Measurements from ENCODE around the gene SRSF9.
"Not testable (repeated sequence)": the region's sequence is repeated elsewhere in the genome, so short reads cannot be mapped to it uniquely, and the experiment has no call there.

Gene SRSF9, protein sequence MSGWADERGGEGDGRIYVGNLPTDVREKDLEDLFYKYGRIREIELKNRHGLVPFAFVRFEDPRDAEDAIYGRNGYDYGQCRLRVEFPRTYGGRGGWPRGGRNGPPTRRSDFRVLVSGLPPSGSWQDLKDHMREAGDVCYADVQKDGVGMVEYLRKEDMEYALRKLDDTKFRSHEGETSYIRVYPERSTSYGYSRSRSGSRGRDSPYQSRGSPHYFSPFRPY

DNA sequence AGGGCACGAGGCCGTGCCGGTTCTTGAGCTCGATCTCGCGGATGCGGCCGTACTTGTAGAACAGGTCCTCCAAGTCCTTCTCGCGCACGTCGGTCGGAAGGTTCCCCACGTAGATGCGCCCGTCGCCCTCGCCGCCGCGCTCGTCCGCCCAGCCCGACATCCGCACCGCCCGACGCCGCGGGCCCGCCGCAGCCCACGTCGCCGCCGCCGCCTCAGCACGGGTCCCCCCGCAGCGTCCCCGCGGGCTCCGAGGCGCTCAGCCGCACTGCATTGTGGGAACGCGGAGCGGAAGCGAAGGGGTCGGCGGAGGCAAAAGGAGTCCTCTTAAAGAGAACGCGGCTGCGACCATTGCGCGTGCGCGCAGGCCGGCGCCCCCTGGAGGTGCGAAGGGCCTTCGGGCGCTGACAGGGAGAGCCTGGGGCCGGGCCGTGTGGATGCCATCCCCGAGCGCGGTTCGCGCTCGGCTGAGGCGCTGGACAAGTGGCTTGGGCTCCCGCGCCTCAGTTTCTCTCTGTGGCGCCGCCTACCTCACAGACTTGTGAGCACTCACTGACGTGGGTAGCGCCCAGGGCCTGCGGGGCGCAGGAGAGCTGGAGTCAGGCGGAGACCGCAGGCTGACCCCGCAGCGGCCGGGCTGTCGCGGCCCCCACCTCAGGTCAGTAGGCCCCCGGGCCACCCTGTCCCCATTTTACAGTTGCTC lies at the start of gene SRSF9:
SRSF9 (minus strand) TSS at position 299 of the 700 bp plus-strand sequence; CDS start at position 160, 139 bp downstream.
- peak; percentile 90 for DNase-seq

DNA sequence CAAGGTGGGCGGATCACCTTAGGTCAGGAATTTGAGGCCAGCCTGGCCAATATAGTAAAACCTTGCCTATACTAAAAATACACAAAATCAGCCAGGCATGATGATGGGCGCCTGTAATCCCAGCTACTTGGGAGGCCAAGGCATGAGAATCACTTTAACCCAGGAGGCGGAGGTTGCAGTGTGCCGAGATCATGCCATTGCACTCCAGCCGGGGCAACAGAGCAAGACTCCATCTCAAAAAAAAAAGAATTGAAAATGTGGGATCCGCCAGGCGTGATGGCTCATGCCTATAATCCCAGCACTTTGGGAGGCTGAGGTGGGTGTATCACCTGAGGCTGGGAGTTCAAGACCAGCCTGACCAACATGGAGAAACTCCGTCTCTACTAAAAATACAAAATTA lies 49.8 kb upstream of the SRSF9 start:
- not testable (repeated sequence) for DNase-seq

DNA sequence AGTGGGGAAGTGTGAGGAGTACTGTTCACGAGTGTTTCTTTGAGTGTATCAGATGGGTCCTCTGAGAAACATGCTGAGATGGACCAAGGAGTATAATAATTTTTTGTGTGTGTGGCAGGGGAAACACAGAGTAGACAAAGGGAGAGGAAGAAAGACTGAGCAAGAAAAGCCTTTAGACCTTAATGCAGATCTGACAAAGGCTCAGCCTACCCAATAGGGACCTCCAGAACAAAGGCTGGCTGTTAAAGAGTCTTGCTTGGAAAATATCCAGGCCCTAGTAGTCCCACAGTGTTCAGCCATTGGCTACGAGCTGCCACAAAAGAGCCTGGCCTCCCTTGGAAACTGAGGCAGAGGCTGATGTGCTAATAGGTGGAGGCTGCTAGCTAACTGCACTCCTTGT lies 45.9 kb upstream of the SRSF9 start:
- DNase-seq = no peak

DNA sequence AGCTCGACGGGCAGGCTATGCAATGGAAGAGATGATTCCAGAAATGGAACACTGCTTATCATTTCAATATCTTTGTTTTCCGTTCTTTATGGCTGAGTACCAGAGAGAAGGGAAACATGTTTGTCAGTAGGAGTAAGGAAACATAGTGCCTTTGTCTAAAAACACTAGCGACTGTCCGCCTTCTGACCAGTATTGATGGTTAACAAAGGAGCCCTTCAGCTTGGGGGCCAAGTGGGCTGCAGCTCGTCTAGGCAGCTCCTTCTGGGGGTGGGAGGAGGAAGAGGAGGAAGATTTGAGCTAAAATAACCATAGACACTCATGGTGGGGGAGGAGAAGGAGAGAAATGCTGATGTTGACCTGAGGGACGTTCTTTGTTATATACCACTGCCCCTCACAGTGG lies 44.5 kb upstream of the SRSF9 start:
- DNase-seq = no peak

DNA sequence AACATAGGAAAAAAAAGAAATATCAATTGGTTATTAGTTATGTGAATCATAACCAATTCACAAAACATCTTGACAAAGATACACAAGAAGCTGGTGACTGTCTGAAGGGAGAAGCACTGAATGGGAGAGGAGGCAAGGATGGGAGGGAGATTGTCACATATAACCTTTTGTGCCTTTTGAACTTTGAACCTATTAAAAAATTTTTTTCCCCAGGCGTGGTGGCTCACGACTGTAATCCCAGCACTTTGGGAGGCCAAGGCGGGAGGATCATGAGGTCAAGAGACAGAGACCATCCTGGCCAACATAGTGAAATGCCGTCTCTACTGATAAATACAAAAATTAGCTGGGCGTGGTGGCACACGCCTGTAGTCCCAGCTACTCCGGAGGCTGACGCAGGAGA lies 39.0 kb upstream of the SRSF9 start:
- DNase-seq = no peak

DNA sequence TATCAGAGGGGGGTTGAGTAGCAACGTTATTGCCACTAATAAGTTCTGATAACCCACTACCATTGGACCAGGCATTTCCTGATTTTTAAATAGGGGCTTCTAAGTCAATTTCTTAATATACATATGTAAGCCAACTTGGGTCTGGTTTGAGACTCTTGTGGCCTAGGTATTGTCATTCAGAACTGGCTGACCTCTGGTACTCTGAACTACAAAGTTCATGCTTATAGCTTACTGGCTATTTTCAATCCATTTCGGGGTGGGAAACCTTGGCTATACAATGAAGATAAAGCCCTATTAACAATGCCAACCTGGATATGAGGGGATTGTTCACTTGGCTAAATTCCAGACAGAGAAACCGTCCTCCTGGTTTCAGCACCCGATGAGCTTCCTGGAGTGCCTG lies 35.0 kb upstream of the SRSF9 start:
- no peak for DNase-seq

DNA sequence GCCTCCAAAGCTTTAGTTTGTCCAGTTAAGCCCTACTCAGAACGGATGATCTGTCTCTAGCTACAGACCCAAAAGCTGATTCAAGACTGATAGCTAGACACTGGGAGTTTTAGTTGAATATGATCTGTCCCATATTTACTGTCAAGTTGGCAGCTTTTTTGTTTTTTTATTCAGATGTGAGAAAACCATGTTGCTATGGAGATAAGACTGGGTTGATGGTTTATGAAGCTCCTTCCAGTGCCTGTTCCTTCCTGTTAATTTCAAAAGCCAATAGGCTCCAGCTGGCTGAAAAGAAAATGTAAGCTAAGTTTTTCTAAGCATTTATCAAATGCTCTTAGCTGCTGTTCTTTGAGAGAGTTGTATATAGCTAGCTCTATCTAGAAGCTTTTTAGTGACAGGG lies 31.0 kb upstream of the SRSF9 start:
- DNase-seq = no peak

DNA sequence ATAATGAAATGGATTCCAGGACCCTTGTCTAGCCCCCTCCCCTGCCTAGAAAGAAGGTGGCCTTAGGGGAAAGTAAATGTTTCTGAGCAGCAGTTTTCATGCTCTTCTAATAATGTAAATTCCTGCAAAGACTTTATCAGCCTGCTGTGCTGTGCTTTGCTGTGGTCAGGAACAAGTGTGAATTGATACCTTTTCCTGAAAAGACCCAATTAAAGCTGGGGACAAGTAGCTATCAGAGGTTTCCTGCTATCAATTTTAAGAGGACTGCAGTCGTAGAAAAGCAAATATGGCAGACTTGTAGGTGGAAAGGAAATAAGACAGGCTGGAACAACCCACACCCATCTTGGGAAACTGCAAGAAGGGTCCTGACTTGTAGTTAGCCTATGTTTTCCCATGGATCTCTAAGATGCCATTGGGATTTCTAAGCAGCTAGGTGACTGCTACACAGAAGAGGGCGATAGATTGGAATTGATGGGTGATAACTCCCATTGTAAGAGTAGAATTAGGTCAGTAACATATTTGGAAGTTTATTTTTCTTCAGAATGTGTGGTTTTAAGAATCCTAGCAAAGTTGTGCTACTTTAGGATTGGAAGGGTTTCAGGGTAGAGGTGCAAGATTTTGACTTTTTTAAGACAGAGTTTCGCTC lies 29.4 kb upstream of the SRSF9 start:
- DNase-seq = no peak

DNA sequence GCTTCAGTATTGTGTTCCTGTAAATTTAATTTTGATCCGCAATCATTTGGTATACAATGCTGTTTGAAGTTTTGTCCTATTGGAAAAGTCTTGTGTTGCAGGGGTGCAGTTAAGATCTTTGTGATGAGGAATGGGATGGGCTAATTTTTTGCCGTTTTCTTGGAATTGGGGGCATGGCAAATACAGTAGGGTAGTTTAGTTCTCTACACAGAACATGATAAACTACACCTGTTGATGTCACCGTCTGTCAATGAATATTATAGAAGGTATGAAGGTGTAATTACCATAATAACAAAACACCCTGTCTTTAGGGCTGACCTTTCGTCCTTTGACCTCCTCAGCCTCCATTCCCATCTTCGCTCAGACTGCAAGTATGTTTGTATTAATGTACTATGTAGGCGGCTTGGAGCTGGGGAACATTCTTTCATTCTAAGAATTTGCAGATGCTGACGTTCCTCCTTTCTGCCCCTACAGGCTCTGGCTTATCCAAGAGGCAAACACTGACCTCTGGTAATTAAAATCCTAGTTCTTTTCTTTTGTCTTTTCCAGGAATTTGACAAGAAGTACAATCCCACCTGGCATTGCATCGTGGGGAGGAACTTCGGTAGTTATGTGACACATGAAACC lies 28.1 kb upstream of the SRSF9 start:
- no peak for DNase-seq

DNA sequence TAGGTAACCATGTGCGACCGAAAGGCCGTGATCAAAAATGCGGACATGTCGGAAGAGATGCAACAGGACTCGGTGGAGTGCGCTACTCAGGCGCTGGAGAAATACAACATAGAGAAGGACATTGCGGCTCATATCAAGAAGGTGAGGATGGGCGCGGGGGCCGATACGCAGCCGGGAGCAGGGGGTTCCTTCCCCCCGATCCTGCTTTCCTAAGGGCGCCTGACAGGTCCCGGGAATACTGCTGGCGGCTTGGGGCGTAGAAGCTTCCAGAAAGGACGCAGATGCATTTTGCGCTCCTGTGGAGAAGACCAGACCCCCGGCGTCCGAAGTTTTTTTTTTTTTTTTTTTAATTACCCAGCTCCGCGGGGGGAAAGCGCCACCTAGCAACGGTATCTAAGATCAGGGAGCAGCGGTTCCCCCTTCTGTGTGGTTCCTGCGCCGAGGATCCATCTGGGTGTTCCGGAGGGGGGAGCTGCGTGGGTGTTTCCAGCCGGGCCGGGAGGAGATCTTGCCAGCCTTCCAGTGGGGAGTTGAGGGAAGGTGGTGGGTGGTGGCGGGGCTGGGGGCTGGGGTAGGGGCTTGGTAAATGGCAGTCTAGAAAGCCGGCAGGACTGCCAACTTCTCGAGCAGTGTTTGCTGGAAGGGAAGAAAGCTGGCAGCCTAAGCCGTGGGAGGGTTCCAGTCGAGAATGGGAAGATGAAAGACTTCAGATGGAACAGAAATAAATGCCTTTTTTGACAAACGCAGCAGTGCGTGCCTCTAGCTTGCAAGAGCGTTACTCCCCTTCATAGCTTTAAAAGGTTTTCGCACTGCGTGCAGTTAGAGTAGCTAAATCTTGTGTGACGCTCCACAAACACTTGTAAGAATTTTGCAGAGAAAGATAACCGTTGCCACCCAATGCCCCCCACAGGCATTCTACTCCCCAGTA lies 27.1 kb upstream of the SRSF9 start:
- DNase-seq = peak; percentile 25

DNA sequence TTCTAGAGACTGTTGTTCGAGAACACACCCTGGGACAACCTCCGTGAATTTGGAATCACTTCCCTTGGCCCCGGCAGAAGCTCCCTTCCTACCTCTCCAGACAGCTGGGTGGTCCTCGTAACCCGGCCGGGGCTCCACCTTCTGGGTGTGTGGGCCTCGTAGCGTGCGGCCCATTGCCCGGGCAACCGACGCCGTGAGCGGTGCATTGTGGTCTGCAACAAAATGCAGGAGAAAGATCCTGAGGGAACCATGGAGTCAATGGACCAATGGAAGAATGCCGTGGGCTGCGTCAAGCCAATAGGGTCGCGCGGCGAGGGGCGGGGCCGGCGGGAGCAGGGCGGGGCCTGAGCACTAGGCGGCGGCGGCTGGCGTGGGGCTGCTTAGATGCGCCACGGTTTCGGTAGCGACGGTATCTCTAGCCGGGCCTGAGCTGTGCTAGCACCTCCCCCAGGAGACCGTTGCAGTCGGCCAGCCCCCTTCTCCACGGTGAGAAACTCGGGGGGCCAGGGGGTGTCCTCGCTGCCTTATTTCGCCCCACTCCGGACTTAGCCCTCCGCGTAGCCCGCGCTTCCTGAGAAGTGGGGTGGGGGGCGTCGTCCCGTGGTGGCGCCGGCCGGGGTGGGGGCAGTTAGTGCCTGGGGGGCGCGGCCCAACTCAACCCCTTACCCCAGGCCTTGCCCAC lies 26.3 kb upstream of the SRSF9 start, which contains the start of gene DYNLL1:
DYNLL1 (plus strand) TSS at position 383 of the 682 bp plus-strand sequence. CDS start 309 bp downstream, outside the sequence.
- DNase-seq = peak; percentile 91

DNA sequence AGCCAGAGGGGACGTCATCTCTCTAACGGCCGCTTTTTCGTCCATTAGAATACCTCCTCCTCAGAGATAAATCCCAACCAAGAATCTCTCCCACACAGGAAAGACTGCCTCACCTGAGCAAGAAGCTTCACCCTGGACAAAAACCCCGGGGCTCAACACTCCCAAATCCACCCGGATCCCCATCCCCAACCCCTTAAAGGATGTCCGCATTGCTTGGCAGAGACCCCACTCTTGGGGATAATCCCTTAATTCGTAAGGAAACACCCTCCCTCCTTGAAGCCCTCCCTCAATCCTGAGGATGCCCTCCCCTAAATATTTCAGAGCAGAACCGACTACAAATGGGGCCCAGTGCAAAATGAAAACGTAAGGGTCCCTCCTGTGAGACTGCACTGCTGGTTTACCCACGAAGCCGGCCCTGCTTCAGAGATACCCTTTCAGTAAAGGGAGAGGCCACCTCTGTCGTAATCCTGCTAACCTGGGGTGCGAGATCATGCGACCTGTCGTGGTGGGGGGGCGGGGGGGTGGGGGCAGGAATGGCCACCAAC lies 25.7 kb upstream of the SRSF9 start:
- DNase-seq = no peak

DNA sequence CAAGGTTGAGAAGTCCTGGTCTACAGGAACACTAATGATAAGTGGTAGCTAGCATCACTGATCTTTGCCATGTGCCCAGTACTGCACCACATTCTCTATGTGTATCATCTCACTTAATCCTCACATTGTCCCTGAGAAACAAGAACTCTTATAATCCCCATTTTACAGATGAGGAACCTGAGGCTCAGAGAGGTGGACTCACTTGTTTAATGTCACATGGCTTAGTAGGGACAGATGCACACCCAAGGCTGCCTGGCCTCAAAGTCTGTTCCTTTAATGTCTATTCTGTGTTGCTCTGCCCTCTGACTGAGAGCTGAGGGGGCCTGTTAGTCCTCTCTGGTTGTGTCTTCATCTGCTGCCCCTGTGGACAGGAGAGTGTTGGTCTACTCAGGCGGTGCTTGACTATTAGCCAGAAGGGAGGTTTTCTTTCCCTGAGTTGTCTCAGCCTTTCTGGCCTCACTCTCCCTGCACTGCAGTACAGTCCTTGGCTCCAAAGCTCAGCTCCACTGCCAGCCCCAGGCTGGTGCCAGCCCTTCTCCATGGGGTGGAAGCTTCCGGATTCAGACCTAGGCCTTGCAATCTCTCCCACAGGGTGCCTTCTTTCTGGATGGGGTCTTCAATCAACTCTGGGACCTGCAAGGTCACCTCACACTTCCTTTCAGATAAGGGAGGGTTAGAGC lies 21.4 kb upstream of the SRSF9 start:
- no peak for DNase-seq

DNA sequence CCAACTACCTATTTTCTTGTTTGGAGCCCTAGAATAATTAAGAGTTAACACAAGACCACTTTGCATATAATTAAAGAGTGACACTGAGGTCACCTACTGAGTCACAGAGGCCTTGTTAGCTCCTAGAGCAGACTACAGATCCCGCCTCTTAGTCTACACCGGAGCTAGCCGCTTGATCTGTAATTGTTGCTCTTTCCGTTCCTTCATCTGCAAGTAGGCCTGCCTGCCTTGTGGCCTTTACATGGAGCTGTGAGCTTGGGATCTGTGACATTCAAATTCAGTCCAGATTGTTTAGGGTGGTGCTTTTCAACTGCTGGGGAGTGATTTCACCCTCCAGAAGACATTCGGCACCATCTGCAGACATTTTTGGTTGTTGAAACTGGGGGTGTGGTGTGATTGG lies 20.8 kb upstream of the SRSF9 start:
- DNase-seq = no peak

DNA sequence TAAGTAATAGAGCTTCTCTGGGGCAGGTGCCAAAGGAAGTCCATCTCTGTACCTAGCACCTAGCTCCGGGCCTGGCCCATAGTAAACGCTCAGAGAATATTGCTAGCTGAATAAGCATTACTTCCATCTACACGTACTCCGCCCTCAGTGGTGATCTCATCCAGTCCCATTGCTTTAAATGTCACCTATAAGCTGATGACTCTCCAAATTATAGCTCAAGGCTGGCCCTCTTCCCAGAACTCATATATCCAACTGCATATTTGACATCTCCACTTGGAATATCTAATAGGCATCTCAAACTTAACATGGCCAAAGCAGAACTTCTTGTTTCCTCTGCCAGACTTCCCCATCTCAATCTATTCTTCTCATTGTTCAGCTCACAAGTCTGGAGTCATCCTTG lies 19.5 kb upstream of the SRSF9 start:
- no peak for DNase-seq

DNA sequence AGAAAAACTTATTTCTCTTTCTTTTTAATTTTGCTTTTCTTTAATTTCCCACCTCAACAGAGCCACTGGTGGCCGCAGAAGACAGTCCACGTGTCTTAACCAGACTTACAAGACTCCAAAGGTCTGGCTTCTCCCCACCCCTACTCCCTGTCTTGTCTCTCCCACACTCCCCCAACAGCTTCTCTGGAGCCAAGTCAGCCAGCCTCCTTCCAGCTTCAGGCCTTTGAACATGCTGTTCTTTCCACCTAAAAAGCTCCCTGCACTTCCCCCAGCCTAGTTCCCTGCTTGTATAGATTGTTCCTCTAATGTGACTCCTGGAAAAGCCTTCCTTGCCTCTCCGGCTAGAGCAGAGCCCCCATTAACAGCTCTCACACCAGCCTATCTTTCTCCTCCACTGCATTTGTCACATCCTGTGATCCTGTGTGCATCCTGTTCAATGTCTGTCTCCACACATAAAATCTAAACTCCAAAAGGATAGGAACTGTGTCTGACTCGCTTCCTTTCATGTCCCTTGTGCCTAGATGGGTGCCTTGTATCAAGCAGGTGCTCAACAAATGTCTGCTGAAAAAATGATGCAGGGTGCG lies 18.6 kb upstream of the SRSF9 start:
- no peak for DNase-seq

DNA sequence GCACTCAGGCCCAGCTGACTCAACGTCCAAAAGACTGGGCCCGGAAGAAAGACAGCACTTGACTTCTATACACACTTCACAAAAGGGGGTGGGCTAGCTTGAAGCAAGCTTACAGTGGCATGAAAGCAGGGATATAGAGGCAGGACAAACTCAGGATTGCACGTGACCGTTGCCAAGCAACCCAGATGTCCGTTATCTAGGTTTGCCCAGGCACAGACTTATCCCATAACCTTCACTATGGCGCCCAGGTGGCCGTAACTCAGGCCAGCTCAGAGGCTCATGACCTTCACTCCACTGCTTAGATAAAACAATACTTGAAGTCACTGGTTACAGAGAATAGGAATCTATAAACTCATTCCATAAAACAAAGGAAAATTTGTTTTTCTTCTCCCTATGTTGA lies 18.0 kb upstream of the SRSF9 start:
- not testable (repeated sequence) for DNase-seq

DNA sequence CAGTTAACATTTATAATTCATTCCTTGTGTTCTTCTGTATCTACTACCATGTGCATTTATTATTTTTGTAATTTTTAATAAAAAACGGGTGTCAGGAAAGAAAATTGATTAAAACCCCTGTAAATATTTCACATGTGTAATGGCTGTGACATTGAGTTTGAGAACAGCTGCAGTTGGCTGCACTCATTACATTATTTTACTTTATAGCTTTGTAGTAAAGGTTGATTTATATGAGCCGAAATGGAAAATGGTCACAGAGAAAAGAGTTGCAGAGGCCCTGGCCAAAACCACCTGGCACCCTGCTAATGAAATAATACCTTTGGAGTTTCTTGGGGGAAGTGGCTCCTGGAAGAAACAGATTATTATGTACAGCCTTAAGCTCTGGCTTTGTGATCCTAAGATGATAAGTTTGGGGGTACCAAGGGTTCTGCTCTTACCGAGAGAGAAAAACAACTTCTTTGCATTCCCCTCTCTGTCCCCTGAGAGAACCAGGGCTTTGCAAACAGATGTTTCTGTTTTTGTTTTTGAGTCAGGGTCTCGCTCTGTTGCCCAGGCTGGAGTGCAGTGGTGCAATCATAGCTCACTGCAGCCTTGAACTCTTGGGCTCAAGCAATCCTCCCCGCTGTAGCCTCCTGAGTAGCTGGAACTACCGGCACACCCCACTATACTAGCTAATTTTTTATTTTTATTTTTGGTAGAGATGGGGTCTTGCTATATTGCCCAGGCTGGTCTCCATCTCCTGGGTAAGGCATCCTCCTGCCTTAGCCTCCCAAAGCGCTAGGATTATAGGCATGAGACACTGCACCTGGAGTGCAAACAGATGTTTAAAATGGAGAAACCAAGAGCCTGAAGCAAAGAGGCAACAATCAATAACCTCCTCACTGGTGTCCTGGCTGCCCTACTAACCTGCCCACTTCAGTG lies 16.7 kb upstream of the SRSF9 start:
- no peak for DNase-seq

DNA sequence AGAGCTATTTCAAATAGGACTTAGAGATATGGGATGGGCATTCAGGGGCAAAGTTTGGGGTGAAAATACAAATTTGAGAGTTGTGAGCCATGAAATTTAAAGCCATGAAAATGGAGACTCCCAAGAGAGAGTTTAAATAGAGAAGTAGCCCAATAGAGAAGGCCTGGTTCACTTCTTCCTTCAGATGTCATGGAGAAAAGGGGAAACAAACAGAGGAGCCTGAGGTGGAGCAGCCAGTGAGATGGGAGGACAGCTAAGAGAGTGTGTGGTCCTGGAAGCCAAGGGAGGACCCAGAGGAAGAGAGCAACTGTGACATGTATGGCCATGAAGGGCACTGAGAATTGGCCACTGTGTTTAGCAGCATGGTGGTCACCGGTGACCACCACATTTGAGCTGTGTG lies 14.1 kb upstream of the SRSF9 start:
- DNase-seq = no peak
